Activated CD8-positive, alpha-beta memory T cell treated with anti-CD3 and anti-CD28 coated beads, Interleukin-2, amount 50 U/mL, for 24 hours (primary cell): ENCODE data around the gene CAST.
"Not testable (repeated sequence)": the region's sequence is repeated elsewhere in the genome, so short reads cannot be mapped to it uniquely, and the experiment has no call there.

Experiments used
- DNase-seq: peaks from one replicate; pipeline ENCODE4 v3.0.0-alpha.2; 2020; ENCODE audit errors: extremely low read depth

CAST gene

GRCh38 chr5:96781031-96781971 lies 119.1 kb downstream of the CAST start:
- DNase-seq, result no peak

GRCh38 chr5:96783326-96783725 lies 121.2 kb downstream of the CAST start:
- no peak for DNase-seq

- no peak for DNase-seq
Observed at GRCh38 chr5:96785326-96786109, 123.3 kb downstream of the CAST start.

- DNase-seq, result no peak
Observed at GRCh38 chr5:96788112-96788749, 126.1 kb downstream of the CAST start.

- DNase-seq, result no peak
Observed at GRCh38 chr5:96789794-96790330, 127.7 kb downstream of the CAST start.

GRCh38 chr5:96790961-96791504 lies 128.9 kb downstream of the CAST start:
- no peak for DNase-seq

GRCh38 chr5:96794757-96795156 lies 132.6 kb downstream of the CAST start:
- DNase-seq, result no peak

- no peak for DNase-seq
Observed at GRCh38 chr5:96795626-96796025, 133.4 kb downstream of the CAST start.

- DNase-seq, result no peak
Observed at GRCh38 chr5:96796434-96796833, 134.3 kb downstream of the CAST start.

- not testable (repeated sequence) for DNase-seq
Observed at GRCh38 chr5:96801718-96802117, 139.5 kb downstream of the CAST start.

- DNase-seq, result no peak
Observed at GRCh38 chr5:96807075-96807654, 145.0 kb downstream of the CAST start.

GRCh38 chr5:96808541-96808828 lies 146.3 kb downstream of the CAST start:
- DNase-seq, result no peak

- no peak for DNase-seq
Observed at GRCh38 chr5:96808868-96809558, 146.8 kb downstream of the CAST start.

GRCh38 chr5:96809921-96810320 lies 147.7 kb downstream of the CAST start:
- DNase-seq, result no peak

- no peak for DNase-seq
Observed at GRCh38 chr5:96812851-96813250, 150.7 kb downstream of the CAST start.

- DNase-seq, result no peak
Observed at GRCh38 chr5:96814041-96814440, 151.9 kb downstream of the CAST start.

- DNase-seq, result no peak
Observed at GRCh38 chr5:96816411-96816939, 154.3 kb downstream of the CAST start.

GRCh38 chr5:96816991-96817390 lies 154.8 kb downstream of the CAST start:
- DNase-seq, result no peak

GRCh38 chr5:96817506-96817905 lies 155.3 kb downstream of the CAST start:
- DNase-seq, result no peak

- no peak for DNase-seq
Observed at GRCh38 chr5:96818125-96818788, 156.1 kb downstream of the CAST start.
